ENCODE measurements around the gene SBK2. TPM values are rescaled to one million over a fixed set of nuclear protein-coding genes. Genes with fewer than 3 reads are reported as not detected.

The SBK2 gene
- total RNA-seq, 1 experiment from 2014 or later: 5.2 TPM

GRCh38 chr19:55481794-55482155, 55.2 kb downstream of the SBK2 start (continued):
- TF ChIP-seq EMX1 (CRISPR knock-in tag; IDR thresholded peaks at IDR 0.05): no peak
- TF ChIP-seq ZNF396 (CRISPR knock-in tag; IDR thresholded peaks at IDR 0.05; ENCODE audit: borderline replicate concordance): no peak
- TF ChIP-seq ETV6 (CRISPR knock-in tag; IDR thresholded peaks at IDR 0.05): no peak

GRCh38 chr19:55481148-55481793, 55.7 kb downstream of the SBK2 start:
- no peak overlapping the region for H3K27ac Mint-ChIP-seq
- TF ChIP-seq MYBL2 (CRISPR knock-in tag; IDR thresholded peaks at IDR 0.05) (no peak), ETV6 (CRISPR knock-in tag; IDR thresholded peaks at IDR 0.05) (0 out of 2 replicates have a peak, but pooled peaks have one; percentile 29), GTF2I (CRISPR knock-in tag; conservative IDR thresholded peaks at IDR 0.05) (no peak), MXD4 (CRISPR knock-in tag; IDR thresholded peaks at IDR 0.05; ENCODE audit: borderline replicate concordance) (no peak), KAT7 (CRISPR knock-in tag; IDR thresholded peaks at IDR 0.05; ENCODE audit: borderline replicate concordance) (no peak), PRDM15 (CRISPR knock-in tag; IDR thresholded peaks at IDR 0.05) (no peak), ZNF121 (CRISPR knock-in tag; IDR thresholded peaks at IDR 0.05) (0 out of 2 replicates have a peak, but pooled peaks have one; percentile 2), MAX (CRISPR knock-in tag; IDR thresholded peaks at IDR 0.05) (peak; percentile 74), ZNF219 (CRISPR knock-in tag; IDR thresholded peaks at IDR 0.05; ENCODE audit: borderline replicate concordance) (no peak), FOXJ3 (CRISPR knock-in tag; IDR thresholded peaks at IDR 0.05; ENCODE audit: borderline replicate concordance) (no peak), ELF4 (CRISPR knock-in tag; IDR thresholded peaks at IDR 0.05; ENCODE audit: low read depth) (no peak), SP1 (CRISPR knock-in tag; conservative IDR thresholded peaks at IDR 0.05) (no peak), NR1H2 (CRISPR knock-in tag; IDR thresholded peaks at IDR 0.05) (no peak)
- TF ChIP-seq, protein P1, sequence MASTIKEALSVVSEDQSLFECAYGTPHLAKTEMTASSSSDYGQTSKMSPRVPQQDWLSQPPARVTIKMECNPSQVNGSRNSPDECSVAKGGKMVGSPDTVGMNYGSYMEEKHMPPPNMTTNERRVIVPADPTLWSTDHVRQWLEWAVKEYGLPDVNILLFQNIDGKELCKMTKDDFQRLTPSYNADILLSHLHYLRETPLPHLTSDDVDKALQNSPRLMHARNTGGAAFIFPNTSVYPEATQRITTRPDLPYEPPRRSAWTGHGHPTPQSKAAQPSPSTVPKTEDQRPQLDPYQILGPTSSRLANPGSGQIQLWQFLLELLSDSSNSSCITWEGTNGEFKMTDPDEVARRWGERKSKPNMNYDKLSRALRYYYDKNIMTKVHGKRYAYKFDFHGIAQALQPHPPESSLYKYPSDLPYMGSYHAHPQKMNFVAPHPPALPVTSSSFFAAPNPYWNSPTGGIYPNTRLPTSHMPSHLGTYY (CRISPR knock-in tag; IDR thresholded peaks at IDR 0.05): no peak
- TF ChIP-seq, protein P2, sequence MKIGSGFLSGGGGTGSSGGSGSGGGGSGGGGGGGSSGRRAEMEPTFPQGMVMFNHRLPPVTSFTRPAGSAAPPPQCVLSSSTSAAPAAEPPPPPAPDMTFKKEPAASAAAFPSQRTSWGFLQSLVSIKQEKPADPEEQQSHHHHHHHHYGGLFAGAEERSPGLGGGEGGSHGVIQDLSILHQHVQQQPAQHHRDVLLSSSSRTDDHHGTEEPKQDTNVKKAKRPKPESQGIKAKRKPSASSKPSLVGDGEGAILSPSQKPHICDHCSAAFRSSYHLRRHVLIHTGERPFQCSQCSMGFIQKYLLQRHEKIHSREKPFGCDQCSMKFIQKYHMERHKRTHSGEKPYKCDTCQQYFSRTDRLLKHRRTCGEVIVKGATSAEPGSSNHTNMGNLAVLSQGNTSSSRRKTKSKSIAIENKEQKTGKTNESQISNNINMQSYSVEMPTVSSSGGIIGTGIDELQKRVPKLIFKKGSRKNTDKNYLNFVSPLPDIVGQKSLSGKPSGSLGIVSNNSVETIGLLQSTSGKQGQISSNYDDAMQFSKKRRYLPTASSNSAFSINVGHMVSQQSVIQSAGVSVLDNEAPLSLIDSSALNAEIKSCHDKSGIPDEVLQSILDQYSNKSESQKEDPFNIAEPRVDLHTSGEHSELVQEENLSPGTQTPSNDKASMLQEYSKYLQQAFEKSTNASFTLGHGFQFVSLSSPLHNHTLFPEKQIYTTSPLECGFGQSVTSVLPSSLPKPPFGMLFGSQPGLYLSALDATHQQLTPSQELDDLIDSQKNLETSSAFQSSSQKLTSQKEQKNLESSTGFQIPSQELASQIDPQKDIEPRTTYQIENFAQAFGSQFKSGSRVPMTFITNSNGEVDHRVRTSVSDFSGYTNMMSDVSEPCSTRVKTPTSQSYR (CRISPR knock-in tag; IDR thresholded peaks at IDR 0.05): no peak
- H3K4me3 Mint-ChIP-seq: peak overlapping the region; percentile 25; the same call in 1 of the 2 replicates
- H3K36me3 Mint-ChIP-seq: no peaks in the 10 kb centered on the region
- no peaks in the 10 kb centered on the region for H3K27me3 Mint-ChIP-seq (ENCODE audit: low read depth)
- no peaks in the 10 kb centered on the region for H3K9me3 Mint-ChIP-seq
- peaks cover 19% of the 10 kb centered on the region for H3K4me1 Mint-ChIP-seq
- ChIA-PET POLR2A (no interaction called here), CTCF (interaction anchor here (1.3 to 13.5 kb wide), 2 partner anchors 14 to 23 kb away, joined by 13 to 96 read pairs; no protein-coding TSS in a partner anchor)
- DNase-seq (ENCODE audit: low spot score) (no peak), ATAC-seq (no peak)
